SU-DHL-6 (cell line): ENCODE measurements around the gene CCDC187.

Experiments used
- CTCF ChIP-seq: fragments of 200-600 bp; sonication (generic); IDR thresholded peaks from one replicate; pipeline ENCODE4 v1.5.1; 2017; ENCODE audit warnings: antibody characterized with exemption, mild to moderate bottlenecking, low read length, moderate library complexity; ENCODE audit not compliant: insufficient read depth, poor library complexity, severe bottlenecking
- EZH2phosphoT487 ChIP-seq: fragments of 200-600 bp; sonication (generic), shearing (Covaris generic); conservative IDR thresholded peaks from 2 replicates; pipeline ENCODE4 v1.6.1; 2018; ENCODE audit warnings: mild to moderate bottlenecking, antibody characterized with exemption, low read length, moderate library complexity, mixed read lengths

- TF ChIP-seq CTCF (no peak), EZH2phosphoT487 (no peak)
Observed at GRCh38 chr9:136317695-136318094, 13.8 kb upstream of the CCDC187 start.
